GM23338 (cell line): ENCODE data around the gene NSD2.

ENCODE experiments used
- CREB1 ChIP-seq: fragments of 250-450 bp; sonication (Bioruptor Pico); IDR thresholded peaks from 2 replicates; pipeline ENCODE4 v1.5.0; 2020; ENCODE audit warnings: low read depth, mild to moderate bottlenecking, moderate library complexity
- EZH2 ChIP-seq: fragments of 200-600 bp; sonication (generic); IDR thresholded peaks from one replicate; pipeline ENCODE4 v1.8.0; 2017; ENCODE audit warnings: antibody characterized with exemption, mild to moderate bottlenecking, low read depth; ENCODE audit not compliant: unreplicated experiment
- EZH2phosphoT487 ChIP-seq: fragments of 200-600 bp; sonication (generic); IDR thresholded peaks from one replicate; pipeline ENCODE4 v1.8.1; 2018; ENCODE audit warnings: antibody characterized with exemption; ENCODE audit not compliant: unreplicated experiment
- NANOG ChIP-seq: IDR thresholded peaks from 2 replicates; pipeline ENCODE4 v1.6.1; 2016; ENCODE audit warnings: antibody characterized with exemption, borderline replicate concordance
- POLR2AphosphoS5 ChIP-seq: IDR thresholded peaks from 2 replicates; pipeline ENCODE4 v1.6.1; 2016; ENCODE audit warnings: antibody characterized with exemption, low read depth
- REST ChIP-seq: IDR thresholded peaks from one replicate; pipeline ENCODE4 v1.6.1; 2018; ENCODE audit warnings: antibody characterized with exemption; ENCODE audit not compliant: unreplicated experiment
- TF ChIP-seq, protein P1 (sequence below), 2 experiments: fragments of 200-600 bp in 1 of 2; sonication (generic) in 1 of 2; conservative IDR thresholded peaks; 2 replicates each; pipeline versions ENCODE4 v1.5.1 to v1.6.1; 2016 to 2017; ENCODE audit warnings: antibody characterized with exemption in 2 of 2, low read depth in 2 of 2, mild to moderate bottlenecking in 2 of 2, moderate library complexity in 1 of 2
- TF ChIP-seq, protein P2 (sequence below): fragments of 250-450 bp; sonication (Bioruptor Pico); IDR thresholded peaks from 2 replicates; pipeline ENCODE4 v1.5.0; 2020; ENCODE audit warnings: mild to moderate bottlenecking, moderate library complexity

GRCh38 chr4:1899149-1900086, 28.2 kb downstream of the NSD2 start:
- TF ChIP-seq, protein P1, sequence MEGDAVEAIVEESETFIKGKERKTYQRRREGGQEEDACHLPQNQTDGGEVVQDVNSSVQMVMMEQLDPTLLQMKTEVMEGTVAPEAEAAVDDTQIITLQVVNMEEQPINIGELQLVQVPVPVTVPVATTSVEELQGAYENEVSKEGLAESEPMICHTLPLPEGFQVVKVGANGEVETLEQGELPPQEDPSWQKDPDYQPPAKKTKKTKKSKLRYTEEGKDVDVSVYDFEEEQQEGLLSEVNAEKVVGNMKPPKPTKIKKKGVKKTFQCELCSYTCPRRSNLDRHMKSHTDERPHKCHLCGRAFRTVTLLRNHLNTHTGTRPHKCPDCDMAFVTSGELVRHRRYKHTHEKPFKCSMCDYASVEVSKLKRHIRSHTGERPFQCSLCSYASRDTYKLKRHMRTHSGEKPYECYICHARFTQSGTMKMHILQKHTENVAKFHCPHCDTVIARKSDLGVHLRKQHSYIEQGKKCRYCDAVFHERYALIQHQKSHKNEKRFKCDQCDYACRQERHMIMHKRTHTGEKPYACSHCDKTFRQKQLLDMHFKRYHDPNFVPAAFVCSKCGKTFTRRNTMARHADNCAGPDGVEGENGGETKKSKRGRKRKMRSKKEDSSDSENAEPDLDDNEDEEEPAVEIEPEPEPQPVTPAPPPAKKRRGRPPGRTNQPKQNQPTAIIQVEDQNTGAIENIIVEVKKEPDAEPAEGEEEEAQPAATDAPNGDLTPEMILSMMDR (conservative IDR thresholded peaks at IDR 0.05; ENCODE audit: low read depth in 2 of 2), result peak; percentile 87
- TF ChIP-seq POLR2AphosphoS5, result no peak
- TF ChIP-seq EZH2, result no peak
- TF ChIP-seq CREB1 (CRISPR knock-in tag), result 0 out of 2 replicates have a peak, but pooled peaks have one; percentile 29
- TF ChIP-seq EZH2phosphoT487, result no peak
- no peak for TF ChIP-seq REST
- TF ChIP-seq, protein P2, sequence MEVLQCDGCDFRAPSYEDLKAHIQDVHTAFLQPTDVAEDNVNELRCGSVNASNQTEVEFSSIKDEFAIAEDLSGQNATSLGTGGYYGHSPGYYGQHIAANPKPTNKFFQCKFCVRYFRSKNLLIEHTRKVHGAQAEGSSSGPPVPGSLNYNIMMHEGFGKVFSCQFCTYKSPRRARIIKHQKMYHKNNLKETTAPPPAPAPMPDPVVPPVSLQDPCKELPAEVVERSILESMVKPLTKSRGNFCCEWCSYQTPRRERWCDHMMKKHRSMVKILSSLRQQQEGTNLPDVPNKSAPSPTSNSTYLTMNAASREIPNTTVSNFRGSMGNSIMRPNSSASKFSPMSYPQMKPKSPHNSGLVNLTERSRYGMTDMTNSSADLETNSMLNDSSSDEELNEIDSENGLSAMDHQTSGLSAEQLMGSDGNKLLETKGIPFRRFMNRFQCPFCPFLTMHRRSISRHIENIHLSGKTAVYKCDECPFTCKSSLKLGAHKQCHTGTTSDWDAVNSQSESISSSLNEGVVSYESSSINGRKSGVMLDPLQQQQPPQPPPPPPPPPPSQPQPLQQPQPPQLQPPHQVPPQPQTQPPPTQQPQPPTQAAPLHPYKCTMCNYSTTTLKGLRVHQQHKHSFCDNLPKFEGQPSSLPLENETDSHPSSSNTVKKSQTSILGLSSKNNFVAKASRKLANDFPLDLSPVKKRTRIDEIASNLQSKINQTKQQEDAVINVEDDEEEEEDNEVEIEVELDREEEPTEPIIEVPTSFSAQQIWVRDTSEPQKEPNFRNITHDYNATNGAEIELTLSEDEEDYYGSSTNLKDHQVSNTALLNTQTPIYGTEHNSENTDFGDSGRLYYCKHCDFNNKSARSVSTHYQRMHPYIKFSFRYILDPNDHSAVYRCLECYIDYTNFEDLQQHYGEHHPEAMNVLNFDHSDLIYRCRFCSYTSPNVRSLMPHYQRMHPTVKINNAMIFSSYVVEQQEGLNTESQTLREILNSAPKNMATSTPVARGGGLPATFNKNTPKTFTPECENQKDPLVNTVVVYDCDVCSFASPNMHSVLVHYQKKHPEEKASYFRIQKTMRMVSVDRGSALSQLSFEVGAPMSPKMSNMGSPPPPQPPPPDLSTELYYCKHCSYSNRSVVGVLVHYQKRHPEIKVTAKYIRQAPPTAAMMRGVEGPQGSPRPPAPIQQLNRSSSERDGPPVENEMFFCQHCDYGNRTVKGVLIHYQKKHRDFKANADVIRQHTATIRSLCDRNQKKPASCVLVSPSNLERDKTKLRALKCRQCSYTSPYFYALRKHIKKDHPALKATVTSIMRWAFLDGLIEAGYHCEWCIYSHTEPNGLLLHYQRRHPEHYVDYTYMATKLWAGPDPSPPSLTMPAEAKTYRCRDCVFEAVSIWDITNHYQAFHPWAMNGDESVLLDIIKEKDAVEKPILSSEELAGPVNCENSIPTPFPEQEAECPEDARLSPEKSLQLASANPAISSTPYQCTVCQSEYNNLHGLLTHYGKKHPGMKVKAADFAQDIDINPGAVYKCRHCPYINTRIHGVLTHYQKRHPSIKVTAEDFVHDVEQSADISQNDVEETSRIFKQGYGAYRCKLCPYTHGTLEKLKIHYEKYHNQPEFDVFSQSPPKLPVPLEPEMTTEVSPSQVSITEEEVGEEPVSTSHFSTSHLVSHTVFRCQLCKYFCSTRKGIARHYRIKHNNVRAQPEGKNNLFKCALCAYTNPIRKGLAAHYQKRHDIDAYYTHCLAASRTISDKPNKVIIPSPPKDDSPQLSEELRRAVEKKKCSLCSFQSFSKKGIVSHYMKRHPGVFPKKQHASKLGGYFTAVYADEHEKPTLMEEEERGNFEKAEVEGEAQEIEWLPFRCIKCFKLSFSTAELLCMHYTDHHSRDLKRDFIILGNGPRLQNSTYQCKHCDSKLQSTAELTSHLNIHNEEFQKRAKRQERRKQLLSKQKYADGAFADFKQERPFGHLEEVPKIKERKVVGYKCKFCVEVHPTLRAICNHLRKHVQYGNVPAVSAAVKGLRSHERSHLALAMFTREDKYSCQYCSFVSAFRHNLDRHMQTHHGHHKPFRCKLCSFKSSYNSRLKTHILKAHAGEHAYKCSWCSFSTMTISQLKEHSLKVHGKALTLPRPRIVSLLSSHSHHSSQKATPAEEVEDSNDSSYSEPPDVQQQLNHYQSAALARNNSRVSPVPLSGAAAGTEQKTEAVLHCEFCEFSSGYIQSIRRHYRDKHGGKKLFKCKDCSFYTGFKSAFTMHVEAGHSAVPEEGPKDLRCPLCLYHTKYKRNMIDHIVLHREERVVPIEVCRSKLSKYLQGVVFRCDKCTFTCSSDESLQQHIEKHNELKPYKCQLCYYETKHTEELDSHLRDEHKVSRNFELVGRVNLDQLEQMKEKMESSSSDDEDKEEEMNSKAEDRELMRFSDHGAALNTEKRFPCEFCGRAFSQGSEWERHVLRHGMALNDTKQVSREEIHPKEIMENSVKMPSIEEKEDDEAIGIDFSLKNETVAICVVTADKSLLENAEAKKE (CRISPR knock-in tag), result no peak
- TF ChIP-seq NANOG, result no peak
